SK-N-SH treated with all-trans-retinoic acid at 6 μM for 48 hours (cell line): Measurements from ENCODE around the gene DTX1.

Source experiments
- ATAC-seq: fragments of 200-7000 bp; cut with Tn5 transposase; 3 replicates; pipeline ENCODE4 v1.9.1; 2020; ENCODE audit warnings: mild to moderate bottlenecking, moderate library complexity
- ARNTL ChIP-seq: fragments of 450-650 bp; formaldehyde crosslinking; IDR thresholded peaks from 2 replicates; pipeline ENCODE4 v1.5.0; 2020; ENCODE audit warnings: low read depth, mild to moderate bottlenecking, moderate library complexity, borderline replicate concordance
- BACH2 ChIP-seq: fragments of 250-450 bp; sonication (Bioruptor Pico); IDR thresholded peaks from 2 replicates; pipeline ENCODE4 v1.9.0; 2021; ENCODE audit warnings: mild to moderate bottlenecking, borderline replicate concordance
- CREB5 ChIP-seq: fragments of 250-450 bp; sonication (Bioruptor Pico); IDR thresholded peaks from 2 replicates; pipeline ENCODE4 v1.5.1; 2020; ENCODE audit warnings: low read depth, mild to moderate bottlenecking, moderate library complexity
- CSDC2 ChIP-seq: fragments of 250-450 bp; sonication (Bioruptor Pico); IDR thresholded peaks from 2 replicates; pipeline ENCODE4 v1.5.0; 2020; ENCODE audit warnings: mild to moderate bottlenecking, moderate library complexity
- CSRNP3 ChIP-seq: fragments of 250-450 bp; sonication (Bioruptor Pico); IDR thresholded peaks from 2 replicates; pipeline ENCODE4 v1.5.1; 2021; ENCODE audit warnings: mild to moderate bottlenecking, moderate library complexity
- GLIS3 ChIP-seq: fragments of 250-450 bp; sonication (Bioruptor Pico); IDR thresholded peaks from 2 replicates; pipeline ENCODE4 v1.5.0; 2020; ENCODE audit warnings: mild to moderate bottlenecking, moderate library complexity
- ISL1 ChIP-seq: fragments of 250-450 bp; sonication (Bioruptor Pico); IDR thresholded peaks from 2 replicates; pipeline ENCODE4 v2.1.2; 2022; ENCODE audit warnings: mild to moderate bottlenecking, moderate library complexity
- OSR1 ChIP-seq: fragments of 250-450 bp; sonication (Bioruptor Pico); IDR thresholded peaks from 2 replicates; pipeline ENCODE4 v1.8.0; 2022; ENCODE audit warnings: moderate library complexity, mild to moderate bottlenecking, inconsistent platforms
- PATZ1 ChIP-seq: fragments of 250-450 bp; sonication (Bioruptor Pico); IDR thresholded peaks from 2 replicates; pipeline ENCODE4 v1.8.0; 2020; ENCODE audit warnings: mild to moderate bottlenecking, moderate library complexity, borderline replicate concordance
- PPARA ChIP-seq: fragments of 250-450 bp; sonication (Bioruptor Pico); IDR thresholded peaks from 2 replicates; pipeline ENCODE4 v1.5.0; 2020; ENCODE audit warnings: mild to moderate bottlenecking, borderline replicate concordance
- RARB ChIP-seq: fragments of 250-450 bp; sonication (Bioruptor Pico); IDR thresholded peaks from 2 replicates; pipeline ENCODE4 v1.8.0; 2021; ENCODE audit warnings: mild to moderate bottlenecking, moderate library complexity
- SNAI2 ChIP-seq: fragments of 250-450 bp; sonication (Bioruptor Pico); IDR thresholded peaks from 2 replicates; pipeline ENCODE4 v1.5.0; 2020; ENCODE audit warnings: mild to moderate bottlenecking, moderate library complexity
- TCF4 ChIP-seq: fragments of 250-450 bp; sonication (Bioruptor Pico); IDR thresholded peaks from 2 replicates; pipeline ENCODE4 v1.8.0; 2021; ENCODE audit warnings: mild to moderate bottlenecking, moderate library complexity, borderline replicate concordance
- TOX ChIP-seq: fragments of 250-450 bp; sonication (Bioruptor Pico); IDR thresholded peaks from 2 replicates; pipeline ENCODE4 v1.8.0; 2021; ENCODE audit warnings: mild to moderate bottlenecking, moderate library complexity, borderline replicate concordance
- TSHZ2 ChIP-seq: fragments of 250-450 bp; sonication (Bioruptor Pico); IDR thresholded peaks from 2 replicates; pipeline ENCODE4 v1.5.0; 2020; ENCODE audit warnings: mild to moderate bottlenecking, moderate library complexity
- ZC3H10 ChIP-seq: fragments of 250-450 bp; sonication (Bioruptor Pico); IDR thresholded peaks from 2 replicates; pipeline ENCODE4 v1.5.1; 2021; ENCODE audit warnings: mild to moderate bottlenecking, moderate library complexity
- ZFP3 ChIP-seq: fragments of 250-450 bp; sonication (Bioruptor Pico); IDR thresholded peaks from 2 replicates; pipeline ENCODE4 v1.5.0; 2020; ENCODE audit warnings: mild to moderate bottlenecking, moderate library complexity
- ZFP30 ChIP-seq: fragments of 450-650 bp; formaldehyde crosslinking; IDR thresholded peaks from 2 replicates; pipeline ENCODE4 v1.5.0; 2022; ENCODE audit warnings: mild to moderate bottlenecking, moderate library complexity
- ZNF565 ChIP-seq: fragments of 450-650 bp; formaldehyde crosslinking; conservative IDR thresholded peaks from 2 replicates; pipeline ENCODE4 v1.5.0; 2020; ENCODE audit warnings: low read depth, mild to moderate bottlenecking, moderate library complexity
- ZNF70 ChIP-seq: fragments of 450-650 bp; formaldehyde crosslinking; IDR thresholded peaks from 2 replicates; pipeline ENCODE4 v1.5.0; 2020; ENCODE audit warnings: mild to moderate bottlenecking, moderate library complexity
- ZNF8 ChIP-seq: fragments of 450-650 bp; formaldehyde crosslinking; IDR thresholded peaks from 2 replicates; pipeline ENCODE4 v1.5.0; 2020; ENCODE audit warnings: mild to moderate bottlenecking, moderate library complexity
- TF ChIP-seq, protein P1 (sequence below): fragments of 250-450 bp; sonication (Bioruptor Pico); IDR thresholded peaks from 2 replicates; pipeline ENCODE4 v1.8.0; 2021; ENCODE audit warnings: low read depth, mild to moderate bottlenecking, moderate library complexity, borderline replicate concordance

The DTX1 gene

DNA sequence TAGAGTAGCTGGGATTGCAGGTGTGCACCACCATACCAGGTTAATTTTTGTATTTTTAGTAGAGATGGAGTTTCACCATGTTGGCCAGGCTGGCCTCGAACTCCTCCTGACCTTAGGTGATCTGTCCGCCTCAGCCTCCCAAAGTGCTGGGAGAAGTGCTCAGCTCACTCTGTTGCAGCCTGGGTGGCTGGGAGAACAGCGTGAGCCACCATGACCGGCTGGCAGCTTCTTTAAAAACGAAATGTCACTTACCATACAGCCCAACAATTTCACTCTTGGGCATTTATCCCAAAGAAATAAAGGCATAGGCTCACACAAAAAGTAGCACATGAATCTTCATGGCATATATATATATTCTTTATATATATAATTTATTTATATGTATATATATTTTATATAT lies 88.3 kb downstream of the DTX1 start:
- TF ChIP-seq TSHZ2 (CRISPR knock-in tag) (no peak), PATZ1 (no peak), CREB5 (CRISPR knock-in tag) (no peak), ZNF8 (CRISPR knock-in tag) (no peak), TOX (CRISPR knock-in tag) (no peak), ZNF565 (CRISPR knock-in tag) (no peak), OSR1 (CRISPR knock-in tag) (no peak), RARB (no peak), PPARA (CRISPR knock-in tag) (no peak), CSDC2 (CRISPR knock-in tag) (no peak), CSRNP3 (CRISPR knock-in tag) (no peak), SNAI2 (CRISPR knock-in tag) (no peak), ARNTL (CRISPR knock-in tag) (no peak), ZC3H10 (CRISPR knock-in tag) (no peak)
- TF ChIP-seq, protein P1, sequence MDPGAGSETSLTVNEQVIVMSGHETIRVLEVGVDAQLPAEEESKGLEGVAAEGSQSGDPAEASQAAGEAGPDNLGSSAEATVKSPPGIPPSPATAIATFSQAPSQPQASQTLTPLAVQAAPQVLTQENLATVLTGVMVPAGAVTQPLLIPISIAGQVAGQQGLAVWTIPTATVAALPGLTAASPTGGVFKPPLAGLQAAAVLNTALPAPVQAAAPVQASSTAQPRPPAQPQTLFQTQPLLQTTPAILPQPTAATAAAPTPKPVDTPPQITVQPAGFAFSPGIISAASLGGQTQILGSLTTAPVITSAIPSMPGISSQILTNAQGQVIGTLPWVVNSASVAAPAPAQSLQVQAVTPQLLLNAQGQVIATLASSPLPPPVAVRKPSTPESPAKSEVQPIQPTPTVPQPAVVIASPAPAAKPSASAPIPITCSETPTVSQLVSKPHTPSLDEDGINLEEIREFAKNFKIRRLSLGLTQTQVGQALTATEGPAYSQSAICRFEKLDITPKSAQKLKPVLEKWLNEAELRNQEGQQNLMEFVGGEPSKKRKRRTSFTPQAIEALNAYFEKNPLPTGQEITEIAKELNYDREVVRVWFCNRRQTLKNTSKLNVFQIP (CRISPR knock-in tag) = no peak
- ATAC-seq = no peak

DNA sequence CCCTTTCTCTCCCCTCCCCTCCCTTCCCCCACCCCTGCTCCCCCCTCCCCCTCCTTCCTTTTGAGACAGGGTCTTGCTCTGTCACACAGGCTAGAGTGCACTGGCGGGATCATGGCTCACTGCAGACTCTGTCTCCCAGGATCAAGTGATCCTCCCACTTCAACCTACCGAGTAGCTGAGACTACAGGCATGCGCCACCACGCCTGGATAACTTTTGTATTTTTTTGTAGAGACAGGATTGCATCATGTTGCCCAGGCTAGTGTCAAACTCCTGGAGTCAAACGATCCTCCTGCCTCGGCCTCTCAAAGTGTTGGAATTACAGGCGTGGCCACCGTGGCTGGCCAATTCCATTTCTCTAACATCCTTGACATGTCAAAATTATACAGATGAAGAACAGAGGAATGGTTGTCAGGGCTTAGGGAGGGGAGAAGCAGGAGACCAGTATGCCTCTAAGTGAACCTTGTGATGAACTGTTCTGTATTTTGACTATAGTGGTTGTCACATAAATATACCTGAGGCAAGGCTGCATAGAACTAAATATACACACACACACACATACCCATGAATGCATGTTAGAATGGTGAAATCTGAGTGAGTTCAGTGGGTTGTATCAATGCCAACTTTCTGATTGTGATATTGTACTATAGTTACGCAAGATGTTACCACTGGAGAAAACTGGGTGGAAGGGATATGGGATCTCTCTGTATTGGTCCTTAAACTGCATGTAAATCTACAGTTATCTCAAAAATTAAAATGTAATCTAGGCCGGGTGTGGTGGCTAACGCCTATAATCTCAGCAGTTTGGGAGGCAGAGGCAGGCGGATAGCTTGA lies 89.4 kb downstream of the DTX1 start:
- ATAC-seq = no peak
- TF ChIP-seq TSHZ2 (CRISPR knock-in tag) = no peak
- TF ChIP-seq ISL1 (CRISPR knock-in tag) = no peak
- no peak for TF ChIP-seq ZFP3 (CRISPR knock-in tag)
- no peak for TF ChIP-seq TCF4 (CRISPR knock-in tag)
- no peak for TF ChIP-seq CSDC2 (CRISPR knock-in tag)
- TF ChIP-seq PATZ1 = no peak
- TF ChIP-seq BACH2 (CRISPR knock-in tag) = no peak
- no peak for TF ChIP-seq GLIS3
- no peak for TF ChIP-seq ZC3H10 (CRISPR knock-in tag)
- no peak for TF ChIP-seq SNAI2 (CRISPR knock-in tag)
- TF ChIP-seq, protein P1 (CRISPR knock-in tag) = no peak
- no peak for TF ChIP-seq ARNTL (CRISPR knock-in tag)
- no peak for TF ChIP-seq OSR1 (CRISPR knock-in tag)
- TF ChIP-seq ZNF8 (CRISPR knock-in tag) = no peak
- TF ChIP-seq ZFP30 (CRISPR knock-in tag) = no peak
- TF ChIP-seq RARB = no peak
- TF ChIP-seq ZNF70 (CRISPR knock-in tag) = no peak
